Heart left ventricle (tissue), 16 donors: ENCODE measurements around the gene ZNF74. TPM values are rescaled to one million over a fixed set of nuclear protein-coding genes. Genes with fewer than 3 reads are reported as not detected.

Experiments used
- ATAC-seq, 4 donors: fragments of 200-7000 bp; cut with Tn5 transposase; one replicate each; pipeline ENCODE4 v1.9.1; 2020 to 2022; ENCODE audit warnings: moderate library complexity in 4 of 4, mild to moderate bottlenecking in 3 of 4, moderate number of reproducible peaks in 1 of 4
- DNase-seq, 5 donors: peaks; one replicate each; pipeline ENCODE4 v3.0.0-alpha.2; 2020
- H3K27ac ChIP-seq, 12 donors: fragments of 200-600 bp; sonication (generic) in 4 of 12; one replicate each; pipeline versions ENCODE4 v1.5.0 to v1.8.0; 2016 to 2022; ENCODE audit warnings: mild to moderate bottlenecking in 2 of 12
- H3K27me3 ChIP-seq, 9 donors: fragments of 200-600 bp; sonication (generic) in 2 of 9; one replicate each; pipeline versions ENCODE4 v1.5.1 to v1.8.0; 2016 to 2022; ENCODE audit warnings: mild to moderate bottlenecking in 3 of 9
- H3K36me3 ChIP-seq, 9 donors: fragments of 200-600 bp; sonication (generic) in 2 of 9; one replicate each; pipeline versions ENCODE4 v1.5.0 to v1.8.0; 2018 to 2022; ENCODE audit warnings: mild to moderate bottlenecking in 2 of 9
- H3K4me1 ChIP-seq, 12 donors: fragments of 200-600 bp; sonication (generic) in 4 of 12; one replicate each; pipeline versions ENCODE4 v1.5.0 to v1.8.0; 2016 to 2022; ENCODE audit warnings: mild to moderate bottlenecking in 3 of 12
- H3K4me3 ChIP-seq, 12 donors: fragments of 200-600 bp; sonication (generic) in 4 of 12; one replicate each; pipeline versions ENCODE4 v1.5.0 to v1.8.0; 2017 to 2022; ENCODE audit warnings: mild to moderate bottlenecking in 9 of 12, moderate library complexity in 4 of 12
- H3K9me3 ChIP-seq, 12 donors: fragments of 200-600 bp; sonication (generic) in 4 of 12; one replicate each; pipeline versions ENCODE4 v1.5.0 to v1.8.0; 2016 to 2022; ENCODE audit warnings: mild to moderate bottlenecking in 1 of 12
- POLR2A ChIP-seq, 2 donors: fragments of 450-650 bp; IDR thresholded peaks; one replicate each; pipeline ENCODE4 v1.6.1; 2017; ENCODE audit warnings: antibody characterized with exemption in 2 of 2, mild to moderate bottlenecking in 2 of 2, moderate library complexity in 2 of 2
- WGBS, 4 donors: extraction: QIAGEN DNeasy Blood & Tissue Kit in 2 of 4; methylation state at CpG; one replicate each; pipeline versions ENCODE4 v1.1.5 to v1.1.7; 2013 to 2018; 5-methylcytosine and 5-hydroxymethylcytosine counted together
- intact Hi-C, 10 donors: fragments of 100-400 bp; cut with DNase I; formaldehyde crosslinking; loops; one replicate each; pipeline versions ENCODE4 v1.11.1 to v1.14.2; 2022
- polyA plus RNA-seq, 2 donors: library from polyadenylated mRNA; stranded (reverse); fragments of 200-250 nt; gene quantifications; one replicate each; pipeline ENCODE4 v1.2.3, GENCODE V29; 2013
- total RNA-seq, 9 donors: library from RNA; depleted of rRNA in 2 of 9; stranded (reverse); fragments of >200 nt in 2 of 9; fragmentation: NEBNext Ultra II Directional in 3 of 9; extraction: Animal tissue kit (Norgen Biotek cat#: 25700) in 3 of 9; gene quantifications; one replicate each; pipeline versions ENCODE4 v1.1.0 to v1.2.4, GENCODE V29; 2016 to 2023
- TF ChIP-seq, protein P1 (sequence below), 12 donors: fragments of 200-600 bp; sonication (generic) in 4 of 12; IDR thresholded peaks; one replicate each; pipeline versions ENCODE4 v1.5.0 to v1.8.0; 2018 to 2022; ENCODE audit warnings: antibody characterized with exemption in 12 of 12, mild to moderate bottlenecking in 5 of 12
- donor health status: ischemic (EF 13 %, LVEDD 7.1; RV severe dilation, severe dysfunction).
- donor health status: healthy with polysubstance abuse.
- donor health status: DM: no; HTN: yes; CAD: no.
- donor health status: DM: no; HTN: no; CAD: no.
- donor health status: ischemic (EF 25% LVEDD 6.9; RV normal size, moderate dysfunction).
- donor health status: ischemic (EF 25% LVEDD 5.7; RV mildly dilated, moderate dysfunction).
- donor health status: healthy.
- donor health status: DM: yes; HTN: yes; CAD: no.
- donor health status: ischemic (EF 35%, LVEDD 5.7; RV mildly dilated, moderate dysfunction).
- donor health status: nonischemic (EF 11% LVEDD 7.7; RV severe dilation, severe dysfunction).
- donor health status: DM: yes; HTN: yes; CAD: no.
- donor health status: PGD.
- donor health status: ischemic (EF 29% LVEDD 5.4; RV normal size, mild dysfunction).
- donor health status: nonischemic (EF 23%, LVEDD 6.1; RV moderate dilation, normal function).

Gene ZNF74
- total and polyA plus RNA-seq, 11 donors, result 2.1 to 6.5 (median 4.4) TPM

DNA sequence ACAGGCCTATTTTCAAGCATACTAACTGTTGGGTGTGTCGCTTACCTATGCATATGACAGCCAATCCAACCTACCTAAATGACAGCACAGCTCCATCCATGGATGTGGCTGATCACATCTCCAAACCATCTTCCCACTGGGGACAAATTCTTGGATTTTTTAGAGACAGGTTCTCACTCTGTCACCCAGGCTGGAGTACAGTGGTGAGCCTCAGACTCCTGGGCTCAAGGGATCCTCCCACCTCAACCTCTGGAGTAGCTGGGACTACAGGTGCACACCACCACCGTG, 25.7 kb downstream of the ZNF74 start:
- DNase-seq (no peak), ATAC-seq (no peak)
- WGBS, 4 donors, result 92 to 96% (median 94%) methylated on average over 2 of the region's 2 CpGs
- Histone ChIP-seq H3K4me3 (no peak overlapping the region), H3K27me3 (peaks cover 0 to 3% (median 0%) of the 10 kb centered on the region in 9 donors), H3K9me3 (no peaks in the 10 kb centered on the region), H3K27ac (no peak overlapping the region), H3K4me1 (peaks cover 0 to 28% (median 20%) of the 10 kb centered on the region in 12 donors), H3K36me3 (no peaks in the 10 kb centered on the region)
- intact Hi-C loops, result loop anchor here in 8 of 10 donors (2.0 to 10.0 kb wide), 6 partner anchors 37 to 278 kb away; partner anchors contain the start of gene KLHL22 (in 2 of the 8)
- TF ChIP-seq, protein P1, sequence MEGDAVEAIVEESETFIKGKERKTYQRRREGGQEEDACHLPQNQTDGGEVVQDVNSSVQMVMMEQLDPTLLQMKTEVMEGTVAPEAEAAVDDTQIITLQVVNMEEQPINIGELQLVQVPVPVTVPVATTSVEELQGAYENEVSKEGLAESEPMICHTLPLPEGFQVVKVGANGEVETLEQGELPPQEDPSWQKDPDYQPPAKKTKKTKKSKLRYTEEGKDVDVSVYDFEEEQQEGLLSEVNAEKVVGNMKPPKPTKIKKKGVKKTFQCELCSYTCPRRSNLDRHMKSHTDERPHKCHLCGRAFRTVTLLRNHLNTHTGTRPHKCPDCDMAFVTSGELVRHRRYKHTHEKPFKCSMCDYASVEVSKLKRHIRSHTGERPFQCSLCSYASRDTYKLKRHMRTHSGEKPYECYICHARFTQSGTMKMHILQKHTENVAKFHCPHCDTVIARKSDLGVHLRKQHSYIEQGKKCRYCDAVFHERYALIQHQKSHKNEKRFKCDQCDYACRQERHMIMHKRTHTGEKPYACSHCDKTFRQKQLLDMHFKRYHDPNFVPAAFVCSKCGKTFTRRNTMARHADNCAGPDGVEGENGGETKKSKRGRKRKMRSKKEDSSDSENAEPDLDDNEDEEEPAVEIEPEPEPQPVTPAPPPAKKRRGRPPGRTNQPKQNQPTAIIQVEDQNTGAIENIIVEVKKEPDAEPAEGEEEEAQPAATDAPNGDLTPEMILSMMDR (IDR thresholded peaks at IDR 0.05), result no peak
- no peak for TF ChIP-seq POLR2A (IDR thresholded peaks at IDR 0.05)

DNA sequence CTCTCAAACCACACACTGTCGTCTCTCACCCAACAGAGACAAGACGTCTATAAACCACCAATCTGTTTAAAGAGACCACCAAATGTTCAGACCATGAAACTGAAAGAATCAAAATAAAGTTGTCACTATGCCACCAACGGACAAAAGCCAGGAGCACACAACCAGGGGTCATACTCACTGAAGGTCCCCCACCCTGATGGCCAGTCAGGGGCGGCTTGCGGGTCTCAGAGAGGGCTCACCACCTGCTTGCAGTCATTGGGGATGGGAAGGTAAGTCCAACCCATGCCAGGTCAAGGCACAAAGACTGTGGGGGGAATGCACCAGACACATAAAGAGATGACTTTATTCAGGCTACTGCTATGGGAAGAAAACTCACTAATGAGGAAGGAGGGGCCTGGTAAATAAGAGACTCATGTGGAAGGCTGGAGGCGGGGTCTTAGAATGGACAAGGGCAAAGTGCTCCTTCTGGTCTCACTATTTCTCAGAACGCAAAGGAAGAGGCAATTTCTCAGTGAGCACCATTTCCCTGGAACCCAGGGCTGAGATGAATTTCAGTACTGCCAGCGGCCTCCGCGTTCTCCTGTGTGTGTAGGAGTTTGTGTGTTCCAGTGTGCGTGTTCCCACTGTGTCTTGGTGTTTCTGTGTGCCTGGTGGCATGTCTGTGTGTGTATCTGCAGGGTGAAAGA, 26.3 kb downstream of the ZNF74 start:
- WGBS, 4 donors, result 94 to 95% (median 95%) methylated on average over 11 of the region's 11 CpGs
- TF ChIP-seq, protein P1 (IDR thresholded peaks at IDR 0.05), result no peak
- no peak for TF ChIP-seq POLR2A (IDR thresholded peaks at IDR 0.05)
- Histone ChIP-seq H3K9me3 (no peaks in the 10 kb centered on the region), H3K27ac (no peak overlapping the region), H3K4me3 (no peak overlapping the region), H3K4me1 (peaks cover 0 to 34% (median 23%) of the 10 kb centered on the region in 12 donors), H3K36me3 (peaks cover 0 to 3% (median 0%) of the 10 kb centered on the region in 9 donors), H3K27me3 (peaks cover 0 to 10% (median 0%) of the 10 kb centered on the region in 9 donors)
- DNase-seq (peak in 1 of 5 donors; percentile 9), ATAC-seq (no peak)
- intact Hi-C loops, result loop anchor here in 5 of 10 donors (5.0 to 10.0 kb wide), 4 partner anchors 72 to 285 kb away; partner anchors contain the start of gene KLHL22 (in 2 of the 5)

DNA sequence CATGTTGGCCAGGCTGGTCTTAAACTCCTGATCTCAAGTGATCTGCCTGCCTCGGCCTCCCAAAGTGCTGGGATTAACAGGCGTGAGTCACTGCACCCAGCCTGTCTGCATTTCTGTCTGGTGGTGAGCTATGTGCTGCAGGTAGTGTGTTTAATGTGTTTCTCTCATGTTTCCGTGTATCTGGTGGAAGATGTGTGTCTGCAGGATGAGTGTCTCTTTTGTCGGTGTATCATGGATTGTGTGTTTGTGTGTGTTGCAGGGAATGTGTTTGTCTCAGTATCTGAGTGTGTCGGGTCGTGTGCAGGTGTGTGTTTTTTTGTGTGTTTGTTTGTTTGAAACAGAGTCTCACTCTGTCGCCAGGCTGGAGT, 27.5 kb downstream of the ZNF74 start:
- ATAC-seq, result no peak
- TF ChIP-seq POLR2A (IDR thresholded peaks at IDR 0.05), result no peak
- TF ChIP-seq, protein P1 (IDR thresholded peaks at IDR 0.05), result no peak
- 88 to 93% (median 91%) methylated on average over 7 of the region's 7 CpGs for WGBS, 4 donors
- Histone ChIP-seq H3K4me1 (peaks cover 0 to 45% (median 23%) of the 10 kb centered on the region in 12 donors), H3K27me3 (peaks cover 0 to 22% (median 0%) of the 10 kb centered on the region in 9 donors), H3K9me3 (no peaks in the 10 kb centered on the region), H3K36me3 (peaks cover 0 to 4% (median 0%) of the 10 kb centered on the region in 9 donors), H3K4me3 (no peak overlapping the region), H3K27ac (no peak overlapping the region)
- intact Hi-C loops, result loop anchor here in 5 of 10 donors (5.0 to 10.0 kb wide), 4 partner anchors 71 to 283 kb away; partner anchors contain the start of gene KLHL22 (in 2 of the 5)
- DNase-seq, result no peak

DNA sequence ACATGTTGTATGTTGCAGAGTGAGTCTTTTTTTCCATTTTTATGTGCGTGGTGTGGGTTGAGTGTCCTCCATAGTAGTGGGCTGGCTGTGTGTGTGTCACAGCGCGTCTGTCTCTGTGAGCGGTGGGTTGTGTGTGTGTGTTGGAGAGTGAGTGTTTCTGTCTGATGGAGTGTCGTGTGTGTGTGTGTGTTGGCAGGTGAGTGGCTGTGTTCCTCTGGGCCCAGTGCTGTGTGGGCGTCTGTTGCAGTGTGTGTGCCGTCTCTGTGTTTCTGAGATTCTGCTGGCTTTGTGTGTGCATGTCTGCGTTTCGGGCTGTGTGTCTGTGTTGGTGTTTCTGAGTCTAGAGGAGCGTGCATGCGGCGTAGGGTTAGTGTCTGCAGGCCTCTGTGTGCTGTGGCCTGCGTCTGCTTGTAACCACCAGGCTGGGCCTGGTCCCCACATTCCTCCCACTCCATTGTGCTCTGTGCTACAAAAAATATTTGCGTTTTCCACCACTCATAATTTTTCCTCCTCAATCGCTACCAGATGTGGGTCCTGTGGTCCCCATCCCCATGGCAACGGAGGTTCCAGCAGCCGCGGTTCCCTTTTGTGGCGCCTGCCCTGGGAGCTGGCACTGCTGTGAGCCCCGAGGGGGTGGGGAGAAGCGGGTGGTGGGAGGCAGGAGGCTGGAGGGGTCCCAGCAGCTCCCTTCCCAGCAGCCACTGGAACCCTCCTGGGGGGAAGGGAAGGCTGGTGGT, 28.5 kb downstream of the ZNF74 start:
- 65 to 77% (median 69%) methylated on average over 21 of the region's 21 CpGs for WGBS, 4 donors
- no peak for ATAC-seq
- Histone ChIP-seq H3K9me3 (no peaks in the 10 kb centered on the region), H3K4me3 (no peak overlapping the region), H3K27ac (peak overlapping the region in 3 of 12 donors; percentile 24 to 62 (median 34)), H3K4me1 (peaks cover 0 to 45% (median 23%) of the 10 kb centered on the region in 12 donors), H3K27me3 (peaks cover 0 to 26% (median 0%) of the 10 kb centered on the region in 9 donors), H3K36me3 (peaks cover 0 to 11% (median 0%) of the 10 kb centered on the region in 9 donors)
- intact Hi-C loops, result loop anchor here in 5 of 10 donors (5.0 to 10.0 kb wide), 4 partner anchors 70 to 282 kb away; partner anchors contain the start of gene KLHL22 (in 2 of the 5)
- TF ChIP-seq POLR2A (IDR thresholded peaks at IDR 0.05), result no peak
- TF ChIP-seq, protein P1 (IDR thresholded peaks at IDR 0.05), result no peak
- peak in 1 of 5 donors; percentile 59 for DNase-seq
